Lung (tissue), 16 donors: Measurements from ENCODE around the gene RAB23. TPM values are rescaled to one million over a fixed set of nuclear protein-coding genes. Genes with fewer than 3 reads are reported as not detected.

Source experiments
- ATAC-seq: fragments of 200-7000 bp; cut with Tn5 transposase; one replicate; pipeline ENCODE4 v1.9.1; 2020; ENCODE audit warnings: moderate number of reproducible peaks; ENCODE audit not compliant: insufficient read depth, low FRiP score
- DNase-seq, 3 donors: peaks; one replicate each; pipeline ENCODE4 v3.0.0-alpha.2; 2013 to 2017
- H3K27ac ChIP-seq, 2 donors: one replicate each; pipeline ENCODE4 v1.5.1; 2013; ENCODE audit warnings: mild to moderate bottlenecking in 2 of 2, moderate library complexity in 2 of 2, control low read depth in 1 of 2, inconsistent platforms in 1 of 2, low read depth in 1 of 2, low read length in 1 of 2
- H3K27me3 ChIP-seq, 3 donors: one replicate each; pipeline ENCODE4 v1.5.1; 2013; ENCODE audit warnings: low read length in 2 of 3; ENCODE audit not compliant: control insufficient read depth in 3 of 3, insufficient read depth in 3 of 3
- H3K36me3 ChIP-seq, 4 donors: one replicate each; pipeline ENCODE4 v1.5.1; 2013; ENCODE audit warnings: low read length in 4 of 4, mild to moderate bottlenecking in 1 of 4, moderate library complexity in 1 of 4; ENCODE audit not compliant: control insufficient read depth in 4 of 4, insufficient read depth in 4 of 4
- H3K4me1 ChIP-seq, 5 donors: one replicate each; pipeline ENCODE4 v1.5.1; 2013; ENCODE audit warnings: low read length in 5 of 5, mild to moderate bottlenecking in 2 of 5, moderate library complexity in 1 of 5; ENCODE audit not compliant: control insufficient read depth in 5 of 5, insufficient read depth in 5 of 5
- H3K4me3 ChIP-seq: one replicate; pipeline ENCODE4 v1.5.1; 2013; ENCODE audit warnings: mild to moderate bottlenecking, control low read depth, moderate library complexity
- H3K9ac ChIP-seq, 2 donors: one replicate each; pipeline ENCODE4 v1.5.1; 2013; ENCODE audit warnings: low read length in 2 of 2, control low read depth in 1 of 2; ENCODE audit not compliant: insufficient read depth in 1 of 2
- H3K9me3 ChIP-seq, 4 donors: one replicate each; pipeline ENCODE4 v1.5.1; 2013; ENCODE audit warnings: low read length in 3 of 4, mild to moderate bottlenecking in 1 of 4, moderate library complexity in 1 of 4; ENCODE audit not compliant: control insufficient read depth in 4 of 4, insufficient read depth in 3 of 4
- CTCF ChIP-seq: IDR thresholded peaks from 2 replicates; pipeline ENCODE4 v1.5.1; 2012; ENCODE audit warnings: mild to moderate bottlenecking; ENCODE audit errors: control extremely low read depth, extremely low read depth
- WGBS, 2 donors: extraction: QIAGEN DNeasy Blood & Tissue Kit; methylation state at CpG; one replicate each; pipeline ENCODE4 v1.1.7; 2013; 5-methylcytosine and 5-hydroxymethylcytosine counted together
- long read RNA-seq, 5 donors: transcript quantifications; one replicate each; lab custom pipeline, GENCODE V29; 2026
- polyA plus RNA-seq, 2 donors: library from polyadenylated mRNA; stranded (reverse); fragments of 200-250 nt; gene quantifications; one replicate each; pipeline ENCODE4 v1.2.1, GENCODE V29; 2013
- total RNA-seq, 2 donors: library from RNA; depleted of rRNA in 1 of 2; stranded (reverse); fragments of >200 nt in 1 of 2; gene quantifications; one replicate each; pipeline ENCODE4 v1.2.1, GENCODE V29; 2014 to 2021
- donor health status: control.
- donor health status: control.
- donor health status: Bipolar disorder and iron deficiency.
- donor health status: healthy.
- donor health status: DM: yes; HTN: yes; CAD: no.

The RAB23 gene
- 10 to 100 TPM in 1 of 2 donors, 1 to 10 TPM in 1; 9.2 to 26.7 TPM for total RNA-seq
- 1 to 10 TPM; 4.2 to 4.7 TPM for polyA plus RNA-seq
- long read RNA-seq, donor 1, full-length matches to known transcripts: 10 of 25 reads
- long read RNA-seq, donor 1, partial matches to known transcripts: 15 of 25 reads
- long read RNA-seq, donor 1, other reads (novel, unspliced or antisense): 0 of 25 reads
- long read RNA-seq, donor 2, full-length matches to known transcripts: 3 of 3 reads
- long read RNA-seq, donor 2, partial matches to known transcripts: 0 of 3 reads
- long read RNA-seq, donor 2, other reads (novel, unspliced or antisense): 0 of 3 reads
- long read RNA-seq, donor 3, full-length matches to known transcripts: 3 of 11 reads
- long read RNA-seq, donor 3, partial matches to known transcripts: 8 of 11 reads
- long read RNA-seq, donor 3, other reads (novel, unspliced or antisense): 0 of 11 reads
- long read RNA-seq, donor 4, full-length matches to known transcripts: 3 of 3 reads
- long read RNA-seq, donor 4, partial matches to known transcripts: 0 of 3 reads
- long read RNA-seq, donor 4, other reads (novel, unspliced or antisense): 0 of 3 reads
- long read RNA-seq, donor 5, full-length matches to known transcripts: 6 of 14 reads
- long read RNA-seq, donor 5, partial matches to known transcripts: 8 of 14 reads
- long read RNA-seq, donor 5, other reads (novel, unspliced or antisense): 0 of 14 reads

- H3K9ac ChIP-seq: peak within 1 kb of the TSS; percentile 46 to 89
- WGBS, 2 donors: 1% methylated on average over 68 to 69 of the region's 69 CpGs
These were observed at the start of gene RAB23 for GRCh38 chr6:57221936-57222742. TSS of gene RAB23 (minus strand) at chr6:57222307. CDS start at chr6:57210380, 11,927 bp downstream.

GRCh38 chr6:57268294-57268640 lies 46.2 kb upstream of the RAB23 start:
- no peaks in the 10 kb centered on the region for H3K36me3 ChIP-seq
- no peaks in the 10 kb centered on the region for H3K9me3 ChIP-seq
- ATAC-seq (no peak), DNase-seq (no peak)
- H3K4me1 ChIP-seq: peaks cover 0 to 29% (median 0%) of the 10 kb centered on the region in 5 donors
- no peak overlapping the region for H3K4me3 ChIP-seq
- H3K27me3 ChIP-seq: no peaks in the 10 kb centered on the region
- H3K9ac ChIP-seq: no peak overlapping the region
- TF ChIP-seq CTCF: no peak
- H3K27ac ChIP-seq: no peak overlapping the region

More at GRCh38 chr6:57221936-57222742, at the start of gene RAB23:
- DNase-seq (peak; percentile 91 to 93 (median 92)), ATAC-seq (peak; percentile 95)
- no peaks in the 10 kb centered on the region for H3K9me3 ChIP-seq
- no peak for TF ChIP-seq CTCF
- no peaks in the 10 kb centered on the region for H3K27me3 ChIP-seq
- H3K27ac ChIP-seq: peak within 1 kb of the TSS; percentile 69 to 79
- H3K4me3 ChIP-seq: peak within 1 kb of the TSS; percentile 81
- H3K4me1 ChIP-seq: peaks cover 0 to 11% (median 0%) of the 10 kb centered on the region in 5 donors
- peaks cover 0 to 8% (median 0%) of the 10 kb centered on the region in 4 donors for H3K36me3 ChIP-seq

GRCh38 chr6:57267586-57268293 lies 45.6 kb upstream of the RAB23 start:
- H3K36me3 ChIP-seq: no peaks in the 10 kb centered on the region
- no peak overlapping the region for H3K27ac ChIP-seq
- no peaks in the 10 kb centered on the region for H3K27me3 ChIP-seq
- TF ChIP-seq CTCF: peak; percentile 14
- WGBS, 2 donors: 77 to 83% methylated on average over 10 of the region's 10 CpGs
- peaks cover 0 to 30% (median 0%) of the 10 kb centered on the region in 5 donors for H3K4me1 ChIP-seq
- peak; percentile 72 for ATAC-seq
- no peaks in the 10 kb centered on the region for H3K9me3 ChIP-seq
- H3K9ac ChIP-seq: no peak overlapping the region
- H3K4me3 ChIP-seq: no peak overlapping the region
- peak; percentile 34 to 71 (median 62) for DNase-seq
